Stimulated activated naive B cell treated with anti-CD40 and anti-IgM and Interleukin-4, amounts not matched to agents 10 μg/mL and 1 μg/mL and 100 μg/mL, for 72 hours (primary cell): ENCODE data around the gene GRIN1.
A peak's percentile ranks its signal among the peaks of the same experiment; 100 is the strongest.

Source experiments
- ATAC-seq, 2 donors: fragments of 150-1000 bp; cut with Tn5 transposase; replicated peaks; 2 replicates each; pipeline ENCODE4 v1.10.0; 2021; ENCODE audit warnings: moderate library complexity in 1 of 2
- DNase-seq: peaks from one replicate; pipeline ENCODE4 v3.0.0; 2021
- H3K27ac Mint-ChIP-seq: one replicate; pipeline ENCODE4 v1.8.0; 2022; ENCODE audit warnings: mild to moderate bottlenecking, mixed read lengths
- H3K27me3 Mint-ChIP-seq, 2 donors: one replicate each; pipeline ENCODE4 v1.8.0; 2022; ENCODE audit warnings: mixed read lengths in 2 of 2
- H3K36me3 Mint-ChIP-seq, 2 donors: one replicate each; pipeline ENCODE4 v1.8.0; 2022; ENCODE audit warnings: mixed read lengths in 2 of 2, mild to moderate bottlenecking in 1 of 2
- H3K4me1 Mint-ChIP-seq, 2 donors: one replicate each; pipeline ENCODE4 v1.8.0; 2022; ENCODE audit warnings: mixed read lengths in 2 of 2, mild to moderate bottlenecking in 1 of 2
- H3K4me3 Mint-ChIP-seq, 2 donors: one replicate each; pipeline ENCODE4 v1.8.0; 2022; ENCODE audit warnings: mild to moderate bottlenecking in 2 of 2, mixed read lengths in 2 of 2, moderate library complexity in 1 of 2
- H3K9me3 Mint-ChIP-seq, 2 donors: one replicate each; pipeline ENCODE4 v1.8.0; 2022; ENCODE audit warnings: mixed read lengths in 2 of 2, mild to moderate bottlenecking in 1 of 2

The GRIN1 gene

GRCh38 chr9:137213160-137214060 lies 74.5 kb downstream of the GRIN1 start:
- no peak for ATAC-seq
- Mint-ChIP-seq H3K27ac (no peak overlapping the region), H3K4me3 (no peak overlapping the region), H3K4me1 (peaks cover 7 to 11% of the 10 kb centered on the region in 2 donors), H3K27me3 (no peaks in the 10 kb centered on the region), H3K36me3 (peaks cover 22 to 31% of the 10 kb centered on the region in 2 donors), H3K9me3 (no peaks in the 10 kb centered on the region)
- no peak for DNase-seq

GRCh38 chr9:137214620-137215019 lies 75.7 kb downstream of the GRIN1 start:
- H3K36me3 Mint-ChIP-seq, result peaks cover 17 to 28% of the 10 kb centered on the region in 2 donors
- H3K27ac Mint-ChIP-seq, result no peak overlapping the region
- H3K4me3 Mint-ChIP-seq, result no peak overlapping the region
- ATAC-seq, result no peak
- H3K27me3 Mint-ChIP-seq, result no peaks in the 10 kb centered on the region
- H3K9me3 Mint-ChIP-seq, result no peaks in the 10 kb centered on the region
- no peak for DNase-seq
- H3K4me1 Mint-ChIP-seq, result peaks cover 5 to 6% of the 10 kb centered on the region in 2 donors

DNA sequence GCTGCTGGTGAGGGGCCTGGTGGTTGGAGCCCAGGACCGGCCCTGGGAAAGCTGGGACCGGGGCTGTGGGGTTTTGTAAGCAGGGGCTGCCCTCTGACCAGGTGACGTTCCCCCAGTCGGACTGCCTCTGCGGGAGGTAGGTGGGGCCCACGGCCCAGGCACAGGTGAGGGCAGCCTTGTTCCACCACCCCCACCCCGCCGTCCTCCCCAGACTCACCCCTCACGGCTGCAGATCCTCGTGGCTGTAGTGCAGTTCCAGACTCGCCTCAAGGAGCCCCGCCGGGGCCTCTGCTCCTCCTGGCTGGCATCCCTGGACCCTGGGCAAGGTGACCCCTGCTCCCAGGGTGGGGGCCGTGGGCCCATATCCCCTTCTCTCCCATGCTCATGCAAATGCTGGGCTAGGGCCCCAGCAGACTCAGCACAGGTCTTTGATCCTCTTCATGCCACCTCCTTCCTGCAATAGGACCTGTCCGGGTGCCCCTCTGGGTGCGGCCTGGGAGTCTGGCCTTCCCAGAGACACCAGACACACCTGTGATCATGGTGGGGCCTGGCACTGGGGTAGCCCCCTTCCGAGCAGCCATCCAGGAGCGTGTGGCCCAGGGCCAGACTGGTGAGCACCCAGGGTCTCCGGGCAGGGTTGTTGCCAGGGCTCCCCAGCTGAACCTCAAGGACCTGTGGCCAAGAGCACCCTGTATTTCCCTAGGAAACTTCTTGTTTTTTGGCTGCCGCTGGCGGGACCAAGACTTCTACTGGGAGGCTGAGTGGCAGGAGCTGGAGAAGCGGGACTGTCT lies 76.4 kb downstream of the GRIN1 start:
- no peaks in the 10 kb centered on the region for H3K9me3 Mint-ChIP-seq
- H3K36me3 Mint-ChIP-seq, result peaks cover 15 to 28% of the 10 kb centered on the region in 2 donors
- DNase-seq (no peak), ATAC-seq (no peak)
- no peak overlapping the region for H3K4me3 Mint-ChIP-seq
- no peaks in the 10 kb centered on the region for H3K27me3 Mint-ChIP-seq
- peaks cover 5 to 6% of the 10 kb centered on the region in 2 donors for H3K4me1 Mint-ChIP-seq
- no peak overlapping the region for H3K27ac Mint-ChIP-seq

- Mint-ChIP-seq H3K36me3 (peaks cover 10 to 19% of the 10 kb centered on the region in 2 donors), H3K27me3 (no peaks in the 10 kb centered on the region), H3K4me1 (peaks cover 5% of the 10 kb centered on the region in 2 donors), H3K9me3 (no peaks in the 10 kb centered on the region), H3K4me3 (no peak overlapping the region), H3K27ac (no peak overlapping the region)
- ATAC-seq (no peak), DNase-seq (no peak)
Observed at GRCh38 chr9:137216188-137216965, 77.4 kb downstream of the GRIN1 start.

GRCh38 chr9:137217276-137218211 lies 78.6 kb downstream of the GRIN1 start:
- H3K4me3 Mint-ChIP-seq, result no peak overlapping the region
- H3K4me1 Mint-ChIP-seq, result peaks cover 5% of the 10 kb centered on the region in 2 donors
- no peaks in the 10 kb centered on the region for H3K27me3 Mint-ChIP-seq
- H3K27ac Mint-ChIP-seq, result peak overlapping the region; percentile 34
- H3K9me3 Mint-ChIP-seq, result no peaks in the 10 kb centered on the region
- no peak for ATAC-seq
- peaks cover 10 to 19% of the 10 kb centered on the region in 2 donors for H3K36me3 Mint-ChIP-seq
- no peak for DNase-seq

DNA sequence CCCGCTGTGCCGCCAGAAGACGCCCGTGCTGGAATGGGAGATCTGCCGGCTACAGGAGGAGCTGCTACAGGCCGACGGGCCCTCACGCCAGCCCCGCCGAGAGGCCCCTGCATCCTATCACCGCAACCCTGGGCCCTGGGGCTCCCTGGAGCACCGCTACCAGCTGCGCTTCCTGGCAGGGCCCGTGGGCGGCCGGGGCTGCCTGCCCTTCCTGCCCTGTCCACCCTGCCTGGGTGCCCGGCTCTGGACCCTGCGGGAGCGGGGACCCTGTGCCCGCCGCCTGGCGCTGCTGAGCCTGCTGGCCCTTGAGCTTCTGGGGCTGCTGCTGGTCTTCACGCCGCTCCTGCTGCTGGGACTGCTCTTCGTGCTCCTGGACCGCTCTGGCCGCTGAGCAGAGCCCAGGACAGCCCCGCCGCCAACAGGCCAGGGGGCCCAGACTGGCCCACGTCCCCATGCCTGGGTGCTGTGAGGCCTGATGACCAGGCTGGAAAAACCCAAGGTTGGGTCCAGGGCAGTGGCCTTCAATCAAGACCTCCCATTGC lies 79.3 kb downstream of the GRIN1 start:
- Mint-ChIP-seq H3K27ac (no peak overlapping the region), H3K4me1 (peaks cover 9 to 11% of the 10 kb centered on the region in 2 donors), H3K36me3 (peaks cover 10 to 15% of the 10 kb centered on the region in 2 donors), H3K9me3 (no peaks in the 10 kb centered on the region), H3K27me3 (no peaks in the 10 kb centered on the region), H3K4me3 (peak overlapping the region in 1 of 2 donors; percentile 30)
- ATAC-seq (no peak), DNase-seq (no peak)
